Measurements from ENCODE around the gene MYBPC3. TPM values are rescaled to one million over a fixed set of nuclear protein-coding genes. Genes with fewer than 3 reads are reported as not detected.

Gene MYBPC3
- polyA plus RNA-seq, 1 experiment = not detected

- DNase-seq (ENCODE audit: low read depth) = no peak
- peaks cover 47% of the 10 kb centered on the region for H3K36me3 ChIP-seq (ENCODE audit: control insufficient read depth, insufficient read depth, low read length)
- CTCF ChIA-PET = no interaction called here
Observed at GRCh38 chr11:47289856-47290255, 62.6 kb downstream of the MYBPC3 start.

GRCh38 chr11:47288066-47288465, 64.4 kb downstream of the MYBPC3 start:
- Histone ChIP-seq H3K36me3 (ENCODE audit: control insufficient read depth, insufficient read depth, low read length) (peaks cover 57% of the 10 kb centered on the region), H3K27me3 (ENCODE audit: control insufficient read depth, insufficient read depth, low read length) (no peaks in the 10 kb centered on the region), H3K4me3 (ENCODE audit: low read depth, low read length) (no peak overlapping the region)
- POLR2A ChIA-PET = no interaction called here
- DNase-seq (ENCODE audit: low read depth) = no peak
- CTCF ChIA-PET = interaction anchor here (1.0 kb wide), 1 partner anchor 9 kb away, joined by 3 read pairs; no protein-coding TSS in a partner anchor
- no peak for TF ChIP-seq CTCF (IDR thresholded peaks at IDR 0.05; ENCODE audit: insufficient read depth, low read depth, low read length)

More at GRCh38 chr11:47289856-47290255, 62.6 kb downstream of the MYBPC3 start:
- POLR2A ChIA-PET = no interaction called here
- no peak overlapping the region for H3K4me3 ChIP-seq (ENCODE audit: low read depth, low read length)
- H3K27me3 ChIP-seq (ENCODE audit: control insufficient read depth, insufficient read depth, low read length) = no peaks in the 10 kb centered on the region
- TF ChIP-seq CTCF (IDR thresholded peaks at IDR 0.05; ENCODE audit: insufficient read depth, low read depth, low read length) = no peak

- POLR2A ChIA-PET = no interaction called here
- H3K36me3 ChIP-seq (ENCODE audit: control insufficient read depth, insufficient read depth, low read length) = peaks cover 56% of the 10 kb centered on the region
- CTCF ChIA-PET = interaction anchor here (1.2 kb wide), 1 partner anchor 11 kb away, joined by 3 read pairs; no protein-coding TSS in a partner anchor
Observed at GRCh38 chr11:47285969-47286770, 66.3 kb downstream of the MYBPC3 start.

GRCh38 chr11:47284151-47284550, 68.4 kb downstream of the MYBPC3 start:
- DNase-seq (ENCODE audit: low read depth) = no peak
- TF ChIP-seq CTCF (IDR thresholded peaks at IDR 0.05; ENCODE audit: insufficient read depth, low read depth, low read length) = no peak
- H3K27me3 ChIP-seq (ENCODE audit: control insufficient read depth, insufficient read depth, low read length) = no peaks in the 10 kb centered on the region
- CTCF ChIA-PET = interaction anchor here (1.6 kb wide), 1 partner anchor 25 kb away, joined by 4 read pairs; no protein-coding TSS in a partner anchor
- H3K4me3 ChIP-seq (ENCODE audit: low read depth, low read length) = no peak overlapping the region
- H3K36me3 ChIP-seq (ENCODE audit: control insufficient read depth, insufficient read depth, low read length) = peaks cover 48% of the 10 kb centered on the region
- POLR2A ChIA-PET = no interaction called here

More at GRCh38 chr11:47285969-47286770, 66.3 kb downstream of the MYBPC3 start:
- no peak overlapping the region for H3K4me3 ChIP-seq (ENCODE audit: low read depth, low read length)
- H3K27me3 ChIP-seq (ENCODE audit: control insufficient read depth, insufficient read depth, low read length) = no peaks in the 10 kb centered on the region
- no peak for TF ChIP-seq CTCF (IDR thresholded peaks at IDR 0.05; ENCODE audit: insufficient read depth, low read depth, low read length)
- no peak for DNase-seq (ENCODE audit: low read depth)

- Histone ChIP-seq H3K4me3 (ENCODE audit: low read depth, low read length) (no peak overlapping the region), H3K27me3 (ENCODE audit: control insufficient read depth, insufficient read depth, low read length) (no peaks in the 10 kb centered on the region), H3K36me3 (ENCODE audit: control insufficient read depth, insufficient read depth, low read length) (peaks cover 42% of the 10 kb centered on the region)
- POLR2A ChIA-PET = no interaction called here
- CTCF ChIA-PET = interaction anchor here (1.2 kb wide), 1 partner anchor 25 kb away, joined by 3 read pairs; the partner anchor contains the start of gene NR1H3
- TF ChIP-seq CTCF (IDR thresholded peaks at IDR 0.05; ENCODE audit: insufficient read depth, low read depth, low read length) = no peak
- no peak for DNase-seq (ENCODE audit: low read depth)
Observed at GRCh38 chr11:47282462-47282861, 70.0 kb downstream of the MYBPC3 start.

Small RNA genes lying within 50 kb of the gene (small RNA-seq; reads per million reads assigned to genes)
- not detected for gene MIR4487 (ENCODE audit: insufficient read length, low read depth, low replicate concordance)

Other genes with a start within 250 kb of the MYBPC3 start
- gene ARFGAP2, start 175.8 kb downstream of the MYBPC3 start, polyA plus RNA-seq (2011; rRNA removed) = 44.8 and 58.1 TPM in 2 replicates
- gene PACSIN3, start 166.3 kb downstream of the MYBPC3 start, polyA plus RNA-seq (2011; rRNA removed) = 17.6 and 25.2 TPM in 2 replicates
- gene DDB2, start 137.7 kb downstream of the MYBPC3 start, polyA plus RNA-seq (2011; rRNA removed) = 44.9 and 46.5 TPM in 2 replicates
- 24.6 and 31.1 TPM in 2 replicates for gene ACP2, start 103.9 kb downstream of the MYBPC3 start, polyA plus RNA-seq (2011; rRNA removed)
- 20.7 and 25.9 TPM in 2 replicates for gene NR1H3, start 94.7 kb downstream of the MYBPC3 start, polyA plus RNA-seq (2011; rRNA removed)
- 15.4 and 19.8 TPM in 2 replicates for gene MADD, start 82.6 kb downstream of the MYBPC3 start, polyA plus RNA-seq (2011; rRNA removed)
- gene SPI1, start 25.8 kb upstream of the MYBPC3 start, polyA plus RNA-seq (2011; rRNA removed) = not detected in 2 replicates
- gene SLC39A13, start 55.9 kb upstream of the MYBPC3 start, polyA plus RNA-seq (2011; rRNA removed) = 59.7 and 108 TPM in 2 replicates
- 187 and 191 TPM in 2 replicates for gene PSMC3, start 73.7 kb upstream of the MYBPC3 start, polyA plus RNA-seq (2011; rRNA removed)
- 0.10 and 0.12 TPM in 2 replicates for gene RAPSN, start 96.4 kb upstream of the MYBPC3 start, polyA plus RNA-seq (2011; rRNA removed)
- 73.5 and 85.4 TPM in 2 replicates for gene CELF1, start 200.4 kb upstream of the MYBPC3 start, polyA plus RNA-seq (2011; rRNA removed)
- gene PTPMT1, start 212.9 kb upstream of the MYBPC3 start, polyA plus RNA-seq (2011; rRNA removed) = 61.9 and 69.4 TPM in 2 replicates
- 21.9 and 25.5 TPM in 2 replicates for gene KBTBD4, start 226.3 kb upstream of the MYBPC3 start, polyA plus RNA-seq (2011; rRNA removed)
- 85.5 and 98.0 TPM in 2 replicates for gene NDUFS3, start 226.4 kb upstream of the MYBPC3 start, polyA plus RNA-seq (2011; rRNA removed)
- gene FAM180B, start 234.0 kb upstream of the MYBPC3 start, polyA plus RNA-seq (2011; rRNA removed) = not detected in 2 replicates
- 0.04 and 0.05 TPM in 2 replicates for gene C1QTNF4, start 241.7 kb upstream of the MYBPC3 start, polyA plus RNA-seq (2011; rRNA removed)

Data from BJ (cell line).